Activated CD4-positive, alpha-beta T cell treated with anti-CD3 and anti-CD28 coated beads, Interleukin-2, amount 50 U/mL, for 16 hours (primary cell): ENCODE results near the gene GPATCH4.
"Not testable (repeated sequence)": the region's sequence is repeated elsewhere in the genome, so short reads cannot be mapped to it uniquely, and the experiment has no call there.

Source experiments
- DNase-seq: peaks from one replicate; pipeline ENCODE4 v3.0.0-alpha.2; 2020

The GPATCH4 gene

GRCh38 chr1:156572663-156573018 lies 28.6 kb downstream of the GPATCH4 start:
- no peak for DNase-seq

GRCh38 chr1:156571919-156572662 lies 29.2 kb downstream of the GPATCH4 start, which contains the start of gene IQGAP3:
TSS of gene IQGAP3 (minus strand) at chr1:156572565. CDS start at chr1:156572529, 36 bp downstream.
- peak; percentile 77 for DNase-seq

GRCh38 chr1:156571261-156571852 lies 29.9 kb downstream of the GPATCH4 start:
- no peak for DNase-seq

GRCh38 chr1:156566436-156566835 lies 34.8 kb downstream of the GPATCH4 start:
- no peak for DNase-seq

GRCh38 chr1:156565519-156565918 lies 35.8 kb downstream of the GPATCH4 start:
- no peak for DNase-seq

GRCh38 chr1:156560585-156561163 lies 40.6 kb downstream of the GPATCH4 start:
- no peak for DNase-seq

- no peak for DNase-seq
Measured at GRCh38 chr1:156559797-156560385, 41.4 kb downstream of the GPATCH4 start.

GRCh38 chr1:156559086-156559796 lies 42.0 kb downstream of the GPATCH4 start:
- DNase-seq = no peak

GRCh38 chr1:156556354-156556753 lies 44.9 kb downstream of the GPATCH4 start:
- no peak for DNase-seq

GRCh38 chr1:156555715-156556114 lies 45.6 kb downstream of the GPATCH4 start:
- DNase-seq = no peak

GRCh38 chr1:156554971-156555370 lies 46.3 kb downstream of the GPATCH4 start:
- DNase-seq = no peak

GRCh38 chr1:156553860-156554485 lies 47.3 kb downstream of the GPATCH4 start:
- DNase-seq = no peak

GRCh38 chr1:156552937-156553336 lies 48.3 kb downstream of the GPATCH4 start:
- not testable (repeated sequence) for DNase-seq

GRCh38 chr1:156552518-156552917 lies 48.8 kb downstream of the GPATCH4 start:
- DNase-seq = no peak

- DNase-seq = no peak
Measured at GRCh38 chr1:156551869-156552268, 49.4 kb downstream of the GPATCH4 start.

- DNase-seq = no peak
Measured at GRCh38 chr1:156551066-156551643, 50.1 kb downstream of the GPATCH4 start.

GRCh38 chr1:156550346-156550745 lies 50.9 kb downstream of the GPATCH4 start:
- no peak for DNase-seq

- no peak for DNase-seq
Measured at GRCh38 chr1:156549831-156550230, 51.4 kb downstream of the GPATCH4 start.

- no peak for DNase-seq
Measured at GRCh38 chr1:156549390-156549789, 51.9 kb downstream of the GPATCH4 start.

GRCh38 chr1:156547982-156548381 lies 53.3 kb downstream of the GPATCH4 start:
- DNase-seq = no peak

- no peak for DNase-seq
Measured at GRCh38 chr1:156547434-156547833, 53.8 kb downstream of the GPATCH4 start.

- no peak for DNase-seq
Measured at GRCh38 chr1:156546267-156546666, 55.0 kb downstream of the GPATCH4 start.
